Rectal smooth muscle tissue (tissue), 1 donor: ENCODE measurements around the gene RUSF1.
"Not testable (repeated sequence)": the region's sequence is repeated elsewhere in the genome, so short reads cannot be mapped to it uniquely, and the experiment has no call there.

Source experiments
- H3K27ac ChIP-seq: one replicate; pipeline ENCODE4 v1.7.0; 2013; ENCODE audit warnings: low read depth, low read length, inconsistent platforms
- H3K27me3 ChIP-seq: one replicate; pipeline ENCODE4 v1.7.0; 2013; ENCODE audit warnings: low read length; ENCODE audit not compliant: control insufficient read depth, insufficient read depth
- H3K36me3 ChIP-seq: one replicate; pipeline ENCODE4 v1.7.0; 2013; ENCODE audit warnings: low read length; ENCODE audit not compliant: control insufficient read depth, insufficient read depth
- H3K4me1 ChIP-seq: one replicate; pipeline ENCODE4 v1.7.0; 2013; ENCODE audit warnings: low read length; ENCODE audit not compliant: control insufficient read depth, insufficient read depth
- H3K4me3 ChIP-seq: one replicate; pipeline ENCODE4 v1.7.0; 2013; ENCODE audit warnings: low read length
- H3K9ac ChIP-seq: one replicate; pipeline ENCODE4 v1.7.0; 2013; ENCODE audit warnings: low read length

Gene RUSF1

GRCh38 chr16:31489616-31490584 is 18.3 kb downstream of the RUSF1 start:
- Histone ChIP-seq H3K27ac (no peak overlapping the region), H3K27me3 (peaks cover 2% of the 10 kb centered on the region), H3K9ac (no peak overlapping the region), H3K36me3 (peaks cover 9% of the 10 kb centered on the region), H3K4me1 (peaks cover 5% of the 10 kb centered on the region), H3K4me3 (no peak overlapping the region)

DNA sequence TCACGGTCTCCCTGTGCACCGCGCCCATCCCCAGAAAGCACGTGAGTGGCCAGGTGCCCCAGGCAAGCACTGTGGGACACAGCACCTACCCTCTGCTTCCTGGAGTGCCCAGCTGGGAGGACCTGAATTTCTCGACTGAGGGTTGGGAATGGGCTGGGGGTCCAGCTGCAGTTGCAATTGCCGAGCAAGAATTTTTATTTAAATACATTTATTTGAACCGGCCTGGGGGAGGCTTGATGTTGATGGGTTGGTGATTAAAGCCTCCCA is 19.0 kb downstream of the RUSF1 start:
- Histone ChIP-seq H3K27ac (no peak overlapping the region), H3K9ac (no peak overlapping the region), H3K4me1 (peaks cover 5% of the 10 kb centered on the region), H3K36me3 (peaks cover 9% of the 10 kb centered on the region), H3K4me3 (no peak overlapping the region), H3K27me3 (peaks cover 2% of the 10 kb centered on the region)

GRCh38 chr16:31488468-31489297 is 19.5 kb downstream of the RUSF1 start:
- Histone ChIP-seq H3K4me1 (peaks cover 5% of the 10 kb centered on the region), H3K9ac (no peak overlapping the region), H3K36me3 (peaks cover 9% of the 10 kb centered on the region), H3K27ac (no peak overlapping the region), H3K4me3 (peak overlapping the region; percentile 63), H3K27me3 (peaks cover 2% of the 10 kb centered on the region)

- H3K9ac ChIP-seq = no peak overlapping the region
- peaks cover 5% of the 10 kb centered on the region for H3K4me1 ChIP-seq
- H3K36me3 ChIP-seq = peaks cover 2% of the 10 kb centered on the region
- no peak overlapping the region for H3K27ac ChIP-seq
- H3K4me3 ChIP-seq = peak overlapping the region; percentile 63
- H3K27me3 ChIP-seq = peaks cover 2% of the 10 kb centered on the region
Observed at GRCh38 chr16:31487720-31488467, 20.3 kb downstream of the RUSF1 start.

DNA sequence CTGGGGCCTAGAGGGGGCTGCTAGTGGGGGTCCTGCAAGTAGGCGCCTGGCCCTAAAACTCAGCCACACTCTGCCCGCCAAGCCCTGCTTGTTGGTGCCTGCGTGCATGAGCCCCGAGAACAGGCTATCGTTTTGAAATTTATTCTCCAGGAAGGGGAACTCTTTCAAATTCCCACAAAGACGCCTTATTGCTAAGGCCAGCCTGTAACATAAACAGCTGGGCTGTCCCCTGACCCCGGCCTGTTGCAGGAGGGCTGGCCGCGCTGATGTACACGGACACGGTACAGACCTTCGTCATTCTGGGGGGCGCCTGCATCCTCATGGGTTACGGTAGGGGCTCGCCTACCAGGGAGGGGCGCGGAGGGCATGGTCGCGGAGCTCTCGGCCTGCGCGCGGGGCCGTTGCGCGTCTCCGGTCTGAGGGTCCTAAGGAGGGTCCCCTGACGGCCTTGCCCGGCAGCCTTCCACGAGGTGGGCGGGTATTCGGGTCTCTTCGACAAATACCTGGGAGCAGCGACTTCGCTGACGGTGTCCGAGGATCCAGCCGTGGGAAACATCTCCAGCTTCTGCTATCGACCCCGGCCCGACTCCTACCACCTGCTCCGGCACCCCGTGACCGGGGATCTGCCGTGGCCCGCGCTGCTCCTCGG is 21.0 kb downstream of the RUSF1 start:
- H3K27me3 ChIP-seq = peaks cover 2% of the 10 kb centered on the region
- H3K4me1 ChIP-seq = peaks cover 5% of the 10 kb centered on the region
- no peak overlapping the region for H3K27ac ChIP-seq
- H3K9ac ChIP-seq = no peak overlapping the region
- peak overlapping the region; percentile 63 for H3K4me3 ChIP-seq
- no peaks in the 10 kb centered on the region for H3K36me3 ChIP-seq

DNA sequence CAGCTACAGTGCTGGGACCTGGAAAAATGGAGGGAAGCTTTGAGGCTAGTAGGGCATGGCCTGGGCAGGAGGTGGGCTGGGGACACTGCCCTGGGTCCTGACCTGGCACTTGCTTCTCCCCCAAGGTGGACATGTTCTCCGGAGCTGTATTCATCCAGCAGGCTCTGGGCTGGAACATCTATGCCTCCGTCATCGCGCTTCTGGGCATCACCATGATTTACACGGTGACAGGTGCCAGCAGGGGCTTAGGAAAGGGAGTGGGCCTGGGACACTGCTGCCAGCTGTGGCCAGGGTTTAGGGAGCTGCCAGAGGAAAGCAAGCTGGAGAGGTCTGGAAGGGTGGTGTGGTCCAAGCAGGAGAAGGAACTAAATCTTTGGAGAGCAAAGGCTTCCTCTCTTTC is 22.1 kb downstream of the RUSF1 start:
- Histone ChIP-seq H3K9ac (no peak overlapping the region), H3K27me3 (peaks cover 2% of the 10 kb centered on the region), H3K4me1 (peaks cover 5% of the 10 kb centered on the region), H3K36me3 (no peaks in the 10 kb centered on the region), H3K27ac (no peak overlapping the region), H3K4me3 (no peak overlapping the region)

DNA sequence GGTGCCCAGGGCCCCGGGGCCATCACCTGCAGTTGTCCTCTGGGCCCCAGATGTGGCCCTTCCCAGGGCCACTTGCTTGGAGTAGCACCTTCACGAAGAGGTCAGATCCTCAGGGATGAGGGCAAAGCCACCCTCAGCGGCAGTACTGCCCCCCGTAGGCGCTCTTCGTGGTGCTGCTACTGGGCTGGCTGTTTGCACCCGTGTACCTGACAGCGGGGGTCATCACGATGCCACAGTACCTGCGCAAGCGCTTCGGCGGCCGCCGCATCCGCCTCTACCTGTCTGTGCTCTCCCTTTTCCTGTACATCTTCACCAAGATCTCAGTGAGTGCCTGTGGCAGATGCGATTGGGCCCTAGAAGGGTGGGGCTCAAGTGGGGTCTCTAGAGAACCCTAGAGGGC is 22.6 kb downstream of the RUSF1 start:
- Histone ChIP-seq H3K9ac (no peak overlapping the region), H3K4me3 (no peak overlapping the region), H3K27me3 (peaks cover 2% of the 10 kb centered on the region), H3K27ac (no peak overlapping the region), H3K4me1 (peaks cover 5% of the 10 kb centered on the region), H3K36me3 (no peaks in the 10 kb centered on the region)

DNA sequence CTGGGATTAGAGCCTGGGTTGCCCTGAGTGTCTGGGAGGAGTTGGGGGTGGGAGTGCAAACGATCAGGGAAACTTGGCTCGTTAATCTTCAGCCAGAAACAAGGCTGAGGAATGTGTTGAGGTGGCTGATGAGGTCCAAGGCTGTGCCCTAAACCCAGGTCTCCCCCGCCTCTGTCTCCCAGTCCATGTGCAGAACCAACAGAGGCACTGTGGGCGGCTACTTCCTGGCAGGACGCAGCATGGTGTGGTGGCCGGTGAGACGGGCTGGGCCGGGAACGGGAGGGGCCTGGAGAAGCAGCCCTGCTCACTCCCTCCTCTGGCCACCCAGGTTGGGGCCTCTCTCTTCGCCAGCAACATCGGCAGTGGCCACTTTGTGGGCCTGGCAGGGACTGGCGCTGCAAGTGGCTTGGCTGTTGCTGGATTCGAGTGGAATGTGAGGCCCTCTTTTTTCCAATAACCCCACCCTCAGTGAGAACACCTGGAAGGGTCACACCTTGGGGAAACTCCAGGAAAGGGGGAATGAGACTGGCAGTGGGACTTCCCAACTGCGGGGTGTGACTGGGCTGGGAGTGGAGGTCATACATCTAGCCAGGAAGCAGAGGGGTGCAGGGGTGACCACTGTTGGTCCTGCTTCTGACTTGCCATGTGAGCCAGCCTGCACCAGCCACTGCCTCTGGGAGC is 23.6 kb downstream of the RUSF1 start:
- Histone ChIP-seq H3K27ac (no peak overlapping the region), H3K4me1 (peaks cover 5% of the 10 kb centered on the region), H3K9ac (no peak overlapping the region), H3K27me3 (peaks cover 2% of the 10 kb centered on the region), H3K36me3 (no peaks in the 10 kb centered on the region), H3K4me3 (no peak overlapping the region)

GRCh38 chr16:31484048-31484447 is 24.1 kb downstream of the RUSF1 start:
- H3K27me3 ChIP-seq, H3K4me1 ChIP-seq, H3K27ac ChIP-seq: not testable (repeated sequence)

GRCh38 chr16:31483081-31483480 is 25.1 kb downstream of the RUSF1 start, which contains the start of gene SLC5A2:
Gene SLC5A2 (plus strand): TSS chr16:31483123. CDS start chr16:31483137, 14 bp downstream.
- Histone ChIP-seq H3K27me3 (peaks cover 2% of the 10 kb centered on the region), H3K4me3 (no peak within 1 kb of the TSS), H3K36me3 (no peaks in the 10 kb centered on the region), H3K4me1 (peaks cover 1% of the 10 kb centered on the region), H3K9ac (no peak within 1 kb of the TSS), H3K27ac (no peak within 1 kb of the TSS)

More at GRCh38 chr16:31484048-31484447, 24.1 kb downstream of the RUSF1 start:
- H3K9ac ChIP-seq, H3K36me3 ChIP-seq, H3K4me3 ChIP-seq: not testable (repeated sequence)

DNA sequence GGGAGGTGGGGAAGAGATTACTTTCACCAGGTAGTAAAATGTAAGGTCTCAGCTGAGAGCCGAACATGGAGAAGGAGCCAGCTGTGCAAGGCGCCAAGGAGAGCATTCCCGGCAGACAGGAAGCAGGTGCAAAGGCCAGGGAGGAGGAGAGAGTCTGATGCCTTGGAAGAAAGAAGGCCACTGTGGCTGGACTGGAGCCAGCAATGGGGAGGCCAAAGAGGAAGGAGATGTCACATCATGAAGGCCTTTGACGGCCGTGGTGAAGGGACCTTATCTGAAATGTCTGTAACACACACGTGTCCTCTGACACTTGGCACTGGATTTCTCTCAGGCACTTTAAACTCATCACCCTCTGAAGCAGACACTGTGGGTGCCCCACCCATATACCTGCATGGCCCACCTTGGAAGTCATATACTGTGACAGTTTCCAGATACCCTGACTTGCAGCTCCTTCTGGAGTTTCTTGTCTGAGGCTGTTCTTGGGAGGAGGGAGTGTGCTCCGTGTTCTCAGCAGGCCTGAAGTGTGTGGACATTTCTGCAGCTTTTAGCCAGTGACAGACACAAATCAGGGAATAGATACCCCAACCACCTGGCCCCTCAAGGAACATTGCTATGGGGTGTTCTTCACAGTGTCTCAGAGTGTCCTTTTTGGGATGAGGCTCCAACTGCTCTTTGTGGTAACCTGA is 27.2 kb downstream of the RUSF1 start:
- H3K4me3 ChIP-seq = no peak overlapping the region
- no peaks in the 10 kb centered on the region for H3K36me3 ChIP-seq
- H3K9ac ChIP-seq = no peak overlapping the region
- no peak overlapping the region for H3K27ac ChIP-seq
- H3K4me1 ChIP-seq = peaks cover 3% of the 10 kb centered on the region
- peaks cover 2% of the 10 kb centered on the region for H3K27me3 ChIP-seq
